Activated T-cell treated with anti-CD3 and anti-CD28 coated beads, Interleukin-2, amount 50 U/mL, for 48 hours (primary cell): ENCODE results near the gene FBXO48.
"Not testable (repeated sequence)": the region's sequence is repeated elsewhere in the genome, so short reads cannot be mapped to it uniquely, and the experiment has no call there.

ENCODE experiments used
- DNase-seq, 2 experiments: peaks; one replicate each; pipeline ENCODE4 v3.0.0-alpha.2; 2020

Gene FBXO48

GRCh38 chr2:68467077-68467960 lies at the start of gene FBXO48, which contains the start of gene APLF:
Gene FBXO48 (minus strand): TSS chr2:68467294. CDS start chr2:68465145, 2,149 bp downstream.
Gene APLF (plus strand): TSS chr2:68467585. CDS start chr2:68467732, 147 bp downstream.
- DNase-seq = peak; percentile 97 to 99

GRCh38 chr2:68516051-68516955 lies 49.2 kb upstream of the FBXO48 start:
- no peak for DNase-seq

DNA sequence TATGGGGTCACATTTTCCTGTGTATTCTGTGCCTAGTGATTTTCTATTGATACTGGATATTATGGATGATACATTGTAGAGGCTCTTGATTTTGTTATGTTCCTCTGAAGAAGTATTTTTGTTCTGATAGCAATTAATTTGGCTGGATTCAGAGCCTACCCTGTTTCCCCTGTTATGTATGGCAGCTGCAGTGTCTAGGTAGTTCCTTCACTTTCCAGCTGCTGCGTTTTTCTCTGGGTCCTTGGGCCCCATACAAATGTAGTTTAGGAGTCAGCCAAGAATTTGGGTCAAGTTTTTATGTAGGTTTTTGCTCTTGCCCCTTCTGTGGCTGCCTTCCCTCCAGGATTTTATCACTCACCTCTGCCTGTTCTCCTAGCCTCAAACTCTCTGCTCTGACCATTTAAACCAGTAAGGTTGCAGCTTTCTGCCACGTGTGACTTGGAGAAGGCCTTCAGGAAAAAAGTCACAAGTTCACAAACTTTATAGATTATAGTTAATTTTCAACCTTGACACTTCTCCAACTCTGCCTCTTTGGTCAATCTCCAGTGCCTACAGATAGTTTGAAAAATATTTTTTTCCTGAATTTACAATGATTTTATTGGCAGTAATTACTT lies 47.3 kb upstream of the FBXO48 start:
- DNase-seq = no peak

- DNase-seq = no peak
These were observed 45.9 kb upstream of the FBXO48 start for GRCh38 chr2:68512966-68513365.

DNA sequence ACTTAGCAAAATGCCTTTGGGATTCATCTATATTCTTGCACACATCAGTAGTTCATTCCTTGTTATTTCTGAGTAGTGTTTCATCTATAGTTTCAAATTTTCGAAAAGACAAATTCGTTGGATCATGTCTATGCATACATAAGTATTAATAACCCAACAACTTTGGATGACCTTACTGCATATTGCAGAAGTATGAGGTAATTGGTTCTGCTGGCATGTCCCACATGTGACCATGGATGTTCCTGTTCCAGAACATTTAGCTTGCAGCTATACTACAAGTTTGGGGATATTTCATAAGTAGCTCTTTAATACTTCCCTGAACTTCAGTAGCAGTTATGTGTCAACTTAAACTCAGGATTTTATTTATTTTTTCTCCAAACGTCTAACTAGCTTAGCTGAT lies 45.2 kb upstream of the FBXO48 start:
- DNase-seq = no peak

GRCh38 chr2:68506170-68506569 lies 39.1 kb upstream of the FBXO48 start:
- no peak for DNase-seq

DNA sequence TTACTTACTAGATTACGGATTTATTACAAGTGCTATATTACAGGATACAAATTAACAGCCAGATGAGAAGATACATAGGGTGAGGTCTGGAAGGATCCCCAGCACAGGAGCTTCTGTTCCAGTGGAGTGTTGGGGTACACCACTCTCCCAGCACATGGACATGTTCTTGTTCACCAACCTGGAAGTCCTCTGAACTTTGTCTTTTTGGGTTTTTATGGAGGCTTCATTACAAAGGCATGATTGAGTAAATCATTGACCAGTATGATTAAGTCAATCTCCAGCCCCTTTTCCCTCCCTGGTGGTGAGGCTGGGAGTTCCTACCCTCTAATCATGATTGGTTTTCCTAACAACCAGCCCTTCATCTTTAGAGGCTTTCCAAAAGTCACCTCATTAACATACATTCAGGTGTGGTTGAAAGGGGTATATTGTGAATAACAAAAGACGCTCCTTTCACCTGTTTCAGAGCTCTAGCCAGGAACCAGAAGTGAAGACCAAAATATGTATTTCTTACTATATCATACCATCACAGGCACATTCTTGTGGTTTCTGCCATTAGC lies 38.6 kb upstream of the FBXO48 start:
- DNase-seq = no peak

- DNase-seq = no peak
These were observed 34.7 kb upstream of the FBXO48 start for GRCh38 chr2:68501768-68502167.

GRCh38 chr2:68500649-68501048 lies 33.6 kb upstream of the FBXO48 start:
- no peak for DNase-seq

- DNase-seq = no peak
These were observed 32.0 kb upstream of the FBXO48 start for GRCh38 chr2:68499133-68499532.

DNA sequence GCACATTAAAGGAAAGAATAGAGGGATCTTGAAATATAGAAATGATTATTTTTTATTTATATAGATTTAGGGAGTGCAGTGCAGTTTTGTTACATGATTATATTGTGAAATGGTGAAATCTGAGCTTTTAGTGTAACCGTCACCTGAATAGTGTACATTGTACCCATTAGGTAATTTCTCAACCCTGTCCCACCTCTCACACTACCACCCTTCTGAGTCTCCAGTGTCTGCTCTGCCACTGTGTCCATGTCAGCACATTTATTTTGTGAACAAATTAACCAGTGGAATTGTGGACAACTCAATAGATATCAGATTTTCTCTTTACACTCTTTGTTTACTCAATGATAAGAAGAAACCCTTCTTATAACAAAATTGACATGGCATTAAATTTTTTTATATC lies 24.5 kb upstream of the FBXO48 start:
- no peak for DNase-seq

GRCh38 chr2:68489282-68489681 lies 22.2 kb upstream of the FBXO48 start:
- no peak for DNase-seq

DNA sequence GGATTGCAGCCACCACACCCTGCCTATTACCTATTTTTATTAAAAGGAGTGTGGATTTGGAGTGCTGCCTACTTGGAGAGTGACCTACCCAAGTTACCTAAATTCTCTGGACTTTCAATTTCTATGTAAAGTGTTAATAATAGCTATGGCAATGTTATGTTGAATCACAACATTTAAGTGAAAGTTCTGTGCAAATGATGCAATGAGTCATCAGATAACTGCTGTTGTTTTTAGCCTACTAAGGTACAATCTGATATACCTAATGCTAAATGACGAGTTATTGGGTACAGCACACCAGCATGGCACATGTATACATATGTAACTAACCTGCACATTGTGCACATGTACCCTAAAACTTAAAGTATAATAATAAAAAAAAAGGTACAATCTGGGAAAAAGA lies 21.5 kb upstream of the FBXO48 start:
- not testable (repeated sequence) for DNase-seq

DNA sequence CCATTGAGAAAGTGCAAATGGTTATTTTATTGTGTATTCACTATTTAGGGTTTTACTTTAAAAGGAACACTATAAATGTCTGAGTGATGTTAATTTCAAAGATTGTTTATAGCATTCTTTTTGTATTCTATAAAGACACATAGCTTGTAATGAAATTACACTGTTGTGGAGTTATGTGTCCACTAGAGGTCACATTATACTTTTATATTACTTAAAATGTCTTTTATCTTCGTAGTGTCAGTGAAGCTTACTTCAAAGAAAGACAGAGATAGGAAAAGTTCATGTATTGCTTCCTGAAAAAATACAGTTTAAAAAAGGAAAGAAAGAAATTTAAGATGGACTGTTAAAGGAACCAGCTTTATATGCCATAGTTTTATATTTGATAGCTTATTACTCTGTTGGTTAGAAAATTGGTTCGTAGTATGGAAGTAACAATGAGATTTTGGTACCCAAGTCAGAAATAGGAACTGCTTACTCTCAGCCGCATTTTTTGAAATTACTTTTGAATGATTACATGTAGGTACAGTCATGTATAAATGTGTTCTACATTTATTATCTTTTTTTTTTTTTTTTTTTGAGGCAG lies 20.8 kb upstream of the FBXO48 start:
- no peak for DNase-seq

DNA sequence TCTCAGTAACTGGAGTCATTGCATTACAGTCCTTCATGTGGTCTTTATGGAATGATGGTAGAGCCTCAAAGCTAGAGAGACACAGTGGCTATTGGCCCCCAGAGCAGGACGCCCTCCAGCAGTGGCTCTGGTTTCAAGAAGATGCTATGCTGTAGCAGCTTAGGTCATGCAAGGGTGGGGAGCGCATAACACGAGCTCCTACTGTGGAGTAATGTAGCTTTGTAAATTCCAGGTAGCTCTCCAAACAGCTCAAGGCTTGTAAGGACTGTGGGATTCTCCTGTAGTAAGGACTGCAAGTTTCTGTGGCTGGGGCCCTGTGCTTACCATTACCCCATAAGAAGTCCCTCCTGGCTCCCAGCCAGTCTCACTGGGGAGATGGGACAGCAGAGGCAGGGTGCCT lies 15.9 kb upstream of the FBXO48 start:
- no peak for DNase-seq

DNA sequence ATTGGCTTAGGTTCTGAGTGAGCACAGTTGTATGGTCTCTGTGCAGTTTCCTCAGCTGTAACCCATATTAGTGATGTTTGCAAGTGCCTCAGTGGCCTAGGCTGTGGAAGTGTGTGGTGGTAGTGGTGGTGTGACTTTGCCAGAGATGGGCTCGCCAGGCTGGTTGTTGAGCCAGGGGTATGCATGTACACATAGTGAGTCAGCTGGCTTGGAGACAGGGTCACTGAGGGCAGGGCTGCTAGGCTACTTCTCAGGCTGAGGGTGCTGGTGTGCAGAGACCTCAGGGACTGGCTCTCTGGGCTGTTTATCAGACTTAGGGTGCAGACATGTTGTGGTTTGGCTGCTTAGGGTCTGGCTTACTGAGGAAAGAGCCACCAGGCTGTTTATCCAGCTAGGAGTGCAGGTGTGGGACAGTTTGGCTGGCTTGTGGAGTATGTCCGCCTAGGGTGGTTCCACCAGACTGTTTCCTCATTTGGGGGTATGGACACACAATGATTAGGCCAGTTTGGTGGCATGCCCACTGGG lies 15.3 kb upstream of the FBXO48 start:
- DNase-seq = no peak

DNA sequence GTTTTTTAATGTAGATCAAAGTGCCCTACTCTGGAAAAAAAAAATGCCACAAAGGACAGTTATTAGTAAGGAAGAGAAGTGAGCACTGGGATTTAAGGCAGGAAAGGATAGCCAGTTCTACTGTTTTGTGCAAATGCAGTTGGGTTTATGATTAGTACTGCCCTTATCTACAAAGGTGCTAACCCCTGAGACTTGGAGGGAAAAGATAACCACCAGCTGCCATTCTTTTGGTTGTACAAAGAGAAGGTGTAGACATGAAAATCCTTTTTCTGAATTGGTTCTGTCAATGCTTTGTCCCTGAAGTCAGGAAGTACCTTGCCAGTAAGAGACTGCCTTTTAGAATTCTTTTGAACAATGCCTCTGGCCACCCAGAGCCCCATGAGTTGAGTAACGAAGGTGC lies 11.6 kb upstream of the FBXO48 start:
- DNase-seq = no peak

DNA sequence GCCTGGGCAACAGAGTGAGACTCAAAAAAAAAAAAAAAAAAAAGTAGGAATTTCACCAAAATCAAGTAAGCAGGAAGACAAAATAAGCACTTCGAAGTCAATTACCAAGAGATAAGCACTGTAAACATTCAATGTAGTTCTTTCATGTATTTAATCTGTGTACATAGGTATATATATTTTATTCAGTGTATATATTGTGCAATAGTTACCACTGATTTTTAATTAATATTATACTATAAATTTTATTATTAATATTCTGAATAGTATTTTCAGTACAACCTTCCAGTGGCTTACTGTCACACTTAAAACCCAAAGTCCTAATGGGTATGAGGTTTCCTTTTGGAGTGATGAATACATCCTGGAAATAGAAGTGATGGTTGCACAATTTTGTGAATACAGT lies 9.4 kb upstream of the FBXO48 start:
- DNase-seq = no peak

- DNase-seq = no peak
These were observed 8.5 kb upstream of the FBXO48 start for GRCh38 chr2:68475576-68475975.

DNA sequence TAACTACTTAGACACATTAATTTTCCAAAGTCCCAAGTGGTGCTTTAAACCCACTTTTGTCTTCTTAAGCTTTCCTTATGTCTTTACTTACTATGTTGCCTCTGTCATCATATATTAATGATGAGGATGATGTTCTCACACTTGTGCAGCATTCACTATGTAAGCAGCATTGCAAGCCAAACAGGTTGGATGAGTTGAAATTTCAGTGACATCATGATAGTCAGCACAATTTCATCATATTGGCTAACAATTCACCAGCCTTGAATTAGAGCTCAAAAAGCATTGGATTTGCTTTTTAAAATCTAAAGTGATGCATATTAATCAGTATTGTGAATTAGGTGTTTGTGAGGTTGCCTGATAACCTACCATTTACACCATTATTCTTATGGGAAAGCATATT lies 8.0 kb upstream of the FBXO48 start:
- no peak for DNase-seq

GRCh38 chr2:68472796-68473414 lies 5.8 kb upstream of the FBXO48 start:
- DNase-seq = no peak

- no peak for DNase-seq
These were observed 4.3 kb upstream of the FBXO48 start for GRCh38 chr2:68471385-68471784.
